NCI-H2227 (cell line): ENCODE results near the gene RCAN1.
"Not testable (repeated sequence)": the region's sequence is repeated elsewhere in the genome, so short reads cannot be mapped to it uniquely, and the experiment has no call there.

Experiments used
- DNase-seq: peaks from one replicate; lab custom pipeline; 2025; ENCODE audit not compliant: unreplicated experiment; lab: John Stamatoyannopoulos, UW

RCAN1 gene

DNA sequence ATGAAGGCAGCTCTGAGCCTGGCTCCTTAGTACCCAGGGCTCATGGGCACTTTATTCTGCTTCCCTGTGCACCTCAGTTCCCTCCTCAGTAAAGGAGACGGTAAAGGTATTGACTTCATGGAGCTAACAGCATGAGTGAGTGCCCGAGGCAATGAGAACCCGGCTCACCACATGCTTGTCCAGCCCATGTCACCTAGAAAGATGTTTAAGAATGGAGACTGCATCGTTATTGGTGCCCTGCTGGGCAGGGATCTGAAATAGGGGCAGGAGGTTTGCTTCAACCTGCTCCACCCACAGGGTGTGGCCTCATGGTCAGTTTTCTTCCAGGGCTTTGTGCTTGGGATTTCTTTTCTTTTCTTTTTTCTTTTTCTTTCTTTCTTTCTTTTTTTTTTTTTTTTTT, 95.9 kb downstream of the RCAN1 start:
- no peak for DNase-seq

- no peak for DNase-seq
These were observed 96.6 kb downstream of the RCAN1 start for GRCh38 chr21:34518301-34518700.

- no peak for DNase-seq
These were observed 97.2 kb downstream of the RCAN1 start for GRCh38 chr21:34517491-34518245.

GRCh38 chr21:34517039-34517438, 97.9 kb downstream of the RCAN1 start:
- no peak for DNase-seq

- DNase-seq, result no peak
These were observed 100.3 kb downstream of the RCAN1 start for GRCh38 chr21:34514576-34515115.

DNA sequence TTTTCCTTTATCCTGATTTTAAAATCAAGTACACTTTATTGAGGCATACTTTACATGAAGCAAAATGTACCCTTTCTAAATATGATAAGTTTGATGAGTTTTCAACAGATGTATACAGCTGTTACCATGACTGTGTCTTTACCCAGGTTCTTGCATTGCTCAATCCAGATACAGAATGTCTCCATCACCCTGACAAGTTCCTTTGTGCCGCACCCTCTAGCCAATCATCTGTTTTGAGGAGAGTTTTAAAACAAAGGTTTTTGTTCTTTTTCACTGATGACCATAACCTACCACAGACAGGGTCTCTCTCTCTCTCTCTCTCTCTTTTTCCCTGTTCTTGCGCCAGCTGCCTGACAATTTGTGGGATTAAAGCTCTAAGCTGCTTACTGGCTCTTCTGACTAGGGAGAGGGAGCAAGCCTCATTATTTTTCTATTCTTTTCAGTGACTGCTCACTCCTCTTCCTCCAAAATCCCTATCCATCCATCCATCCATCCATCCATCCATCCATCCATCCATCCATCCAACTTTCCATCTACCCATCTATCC, 101.7 kb downstream of the RCAN1 start:
- DNase-seq, result no peak

- DNase-seq, result no peak
These were observed 103.0 kb downstream of the RCAN1 start, which contains the start of gene KCNE1 for GRCh38 chr21:34511787-34512455. Gene KCNE1 (minus strand): TSS chr21:34512210. CDS start chr21:34449634, 62,576 bp downstream.

DNA sequence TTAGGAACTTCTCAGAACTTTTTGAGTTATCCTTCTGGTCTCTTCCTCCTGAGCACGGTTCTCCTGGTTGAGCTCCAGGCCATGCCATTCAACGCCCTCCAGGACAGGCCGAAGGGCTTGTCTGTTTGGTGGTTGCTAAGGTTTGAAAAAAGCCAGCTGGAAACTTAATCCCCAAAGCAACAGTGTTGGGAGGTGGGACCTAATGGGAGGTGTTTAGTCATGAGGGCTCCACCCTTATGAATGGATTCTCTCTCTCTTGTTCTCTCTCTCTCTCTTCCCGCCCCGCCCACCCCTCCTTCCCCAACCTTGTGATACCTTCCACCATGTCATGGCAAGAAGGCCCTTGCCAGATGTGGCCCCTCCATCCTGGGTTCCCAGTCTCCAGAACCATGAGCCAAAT, 103.7 kb downstream of the RCAN1 start:
- DNase-seq, result no peak

DNA sequence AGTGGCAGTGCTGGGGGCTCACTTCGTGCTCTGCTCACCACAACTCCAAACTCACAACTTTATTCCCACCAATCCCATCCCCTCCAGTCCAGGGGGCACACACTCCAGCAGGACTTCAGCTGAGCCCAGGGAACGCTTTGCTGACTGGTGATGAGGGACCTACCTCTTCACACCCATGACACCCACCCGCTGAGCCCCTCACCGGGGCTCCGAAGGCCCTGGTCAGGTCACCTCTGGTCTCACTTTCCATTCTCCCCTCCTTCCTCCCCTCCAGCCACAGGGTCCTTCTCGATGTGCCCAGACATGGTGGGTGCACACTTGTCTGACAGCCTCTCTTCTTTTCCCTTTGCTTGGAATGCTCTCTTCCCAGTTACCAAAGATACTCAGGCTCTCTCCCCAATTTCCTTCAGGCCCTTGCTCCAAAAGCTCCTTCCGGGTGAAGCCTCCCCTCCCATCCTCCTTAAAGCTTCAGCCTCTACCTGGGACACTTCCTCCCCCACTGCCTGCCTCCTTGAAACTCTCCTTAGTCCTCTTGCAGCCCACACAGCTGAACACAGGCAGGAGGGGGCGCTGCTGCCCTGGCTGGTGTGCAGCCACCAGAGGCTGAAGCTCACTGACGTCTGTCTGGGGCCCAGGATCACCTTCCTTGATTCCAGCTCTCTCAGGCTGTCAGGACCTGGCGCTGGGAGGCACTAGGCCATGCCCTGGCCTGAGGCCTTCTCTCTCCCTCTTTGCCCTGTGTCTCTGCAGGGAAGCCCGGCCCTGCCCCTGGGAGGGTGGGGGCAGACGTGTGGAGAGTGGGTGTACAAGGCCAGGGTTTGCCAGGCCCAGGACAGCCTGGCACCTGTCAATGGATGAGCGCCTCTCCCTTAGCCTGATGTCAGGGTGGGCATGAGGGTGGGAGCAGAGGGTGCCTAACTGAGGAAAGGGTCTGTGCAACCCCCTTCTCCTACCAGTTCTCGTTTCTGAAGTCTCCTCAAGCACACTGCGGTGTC, 104.5 kb downstream of the RCAN1 start:
- DNase-seq, result no peak

DNA sequence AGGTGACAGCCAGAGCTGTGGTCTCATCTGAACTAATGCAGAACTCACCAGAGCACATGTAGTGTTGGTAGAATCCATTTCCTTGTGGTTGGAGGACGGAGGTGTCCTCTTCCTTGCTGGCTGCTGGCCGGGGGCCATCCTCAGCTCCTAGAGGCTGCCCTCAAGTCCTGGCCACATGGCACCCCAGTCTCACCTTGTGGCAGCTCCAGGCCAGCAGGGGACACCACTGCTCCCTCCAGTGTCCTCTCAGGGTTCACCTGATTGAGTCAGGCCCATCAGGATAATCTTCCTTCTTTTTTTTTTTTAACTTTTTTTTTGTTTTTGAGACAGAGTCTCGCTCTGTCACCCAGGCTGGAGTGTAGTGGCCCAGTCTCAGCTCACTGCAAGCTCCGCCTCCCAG, 105.8 kb downstream of the RCAN1 start:
- no peak for DNase-seq

GRCh38 chr21:34504595-34504994, 110.3 kb downstream of the RCAN1 start:
- DNase-seq, result no peak

DNA sequence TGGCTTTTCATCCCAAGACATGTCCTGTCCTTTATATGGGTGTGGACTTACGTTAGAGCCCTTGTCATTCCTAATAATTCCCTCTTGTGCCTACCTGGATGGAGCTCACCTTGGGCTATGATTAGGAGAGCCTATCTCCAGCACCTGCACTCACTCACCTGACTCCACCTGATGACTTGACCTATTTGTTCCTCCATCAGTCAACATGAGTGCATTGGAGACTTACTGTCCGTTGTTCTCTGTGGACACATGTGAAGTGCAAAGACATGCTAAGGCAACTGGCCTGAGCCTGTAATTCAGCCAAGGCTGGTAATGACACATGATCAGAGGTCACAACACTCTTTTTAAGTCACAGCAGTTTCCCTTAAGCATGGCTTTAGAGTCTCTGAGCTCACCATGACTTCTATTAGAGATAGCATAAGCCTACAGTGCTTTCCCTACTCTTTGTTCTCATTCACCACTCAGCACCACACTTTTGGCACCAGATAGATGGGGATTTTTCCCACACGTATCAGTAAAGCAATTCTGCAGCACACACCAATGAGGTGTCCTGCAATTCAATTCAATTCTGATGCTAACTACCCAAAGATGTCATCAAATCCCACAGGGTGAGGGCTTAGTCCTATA, 112.3 kb downstream of the RCAN1 start:
- no peak for DNase-seq

DNA sequence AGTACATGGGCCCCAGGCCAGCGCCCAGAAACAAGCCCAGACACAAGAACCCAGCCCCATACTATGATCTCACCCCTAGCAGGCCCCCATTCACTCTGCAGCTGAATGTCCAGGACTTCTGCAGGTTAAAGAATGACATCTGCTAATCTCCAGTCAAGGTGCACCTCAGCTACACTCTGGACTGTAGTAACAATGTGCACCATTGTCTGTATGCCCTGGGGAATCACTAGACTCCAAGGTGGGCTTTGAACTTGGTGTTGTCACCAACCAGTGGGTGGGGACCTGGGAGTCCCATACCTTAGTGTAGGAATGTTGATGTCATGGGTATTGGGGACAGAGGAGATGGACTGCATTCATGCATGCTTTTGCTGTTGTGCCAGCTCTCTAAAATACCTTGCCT, 113.2 kb downstream of the RCAN1 start:
- no peak for DNase-seq

DNA sequence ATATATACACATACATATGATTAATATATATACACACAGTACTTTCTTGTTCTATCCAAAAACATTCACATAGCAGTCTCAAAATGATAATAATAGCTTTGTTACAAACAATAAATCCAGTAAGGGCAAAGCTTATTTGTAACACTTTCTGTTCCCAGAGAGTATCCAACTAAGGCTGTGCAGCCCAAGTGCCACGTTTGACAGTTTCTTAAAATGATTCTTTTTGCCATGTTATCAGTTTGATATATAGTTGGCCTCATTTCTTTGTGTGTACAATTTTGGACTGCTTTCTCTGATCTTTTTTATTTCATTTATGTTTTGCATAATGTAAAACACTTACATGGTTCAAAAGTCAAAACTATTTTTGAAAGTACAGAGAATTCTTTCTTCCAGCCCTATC, 114.7 kb downstream of the RCAN1 start:
- no peak for DNase-seq

DNA sequence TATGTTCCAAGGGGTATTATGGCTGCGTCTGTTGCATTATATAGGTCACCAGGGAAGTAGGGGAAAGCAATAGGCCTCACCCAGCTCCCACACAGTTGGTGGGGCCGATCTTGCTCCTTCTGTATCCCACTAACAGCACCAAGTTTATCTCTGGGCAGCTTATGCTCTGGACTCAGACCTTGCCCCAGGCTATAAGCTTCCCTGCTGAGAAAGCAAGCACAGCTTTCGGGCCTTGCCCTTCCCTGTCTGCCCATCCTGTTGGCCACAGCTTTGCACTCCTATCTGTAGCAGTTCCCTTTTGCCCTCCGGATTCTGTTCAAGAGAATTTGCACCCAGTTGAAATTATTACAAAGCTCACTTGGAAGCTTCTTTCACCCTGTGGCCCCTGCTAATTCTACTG, 115.8 kb downstream of the RCAN1 start:
- DNase-seq, result no peak

DNA sequence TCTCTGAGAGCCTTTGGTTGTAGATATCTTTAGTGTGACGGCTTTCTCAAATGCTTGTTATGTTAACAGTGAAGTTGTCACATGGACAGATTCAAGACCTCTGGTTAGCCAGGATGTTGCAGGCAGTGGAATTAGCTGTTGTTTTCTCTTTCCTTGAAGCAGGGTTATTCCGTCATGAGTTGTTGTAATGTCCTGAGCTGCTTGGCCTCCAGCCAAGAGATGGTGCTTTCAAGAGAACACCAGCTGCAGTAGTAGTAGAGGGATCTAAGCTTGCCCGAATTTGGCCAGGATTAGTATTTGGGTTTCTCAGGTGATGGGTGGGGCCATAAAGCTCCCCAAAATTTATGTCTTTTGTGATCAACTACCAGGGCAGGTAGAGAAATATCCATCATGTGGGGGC, 116.3 kb downstream of the RCAN1 start:
- no peak for DNase-seq

- not testable (repeated sequence) for DNase-seq
These were observed 131.1 kb downstream of the RCAN1 start for GRCh38 chr21:34483854-34484253.

- not testable (repeated sequence) for DNase-seq
These were observed 131.5 kb downstream of the RCAN1 start for GRCh38 chr21:34483435-34483834.

- not testable (repeated sequence) for DNase-seq
These were observed 147.6 kb downstream of the RCAN1 start for GRCh38 chr21:34467333-34467732.
